Erythroblast (primary cell): ENCODE measurements around the gene DSCAML1.

ENCODE experiments used
- GATA1 ChIP-seq: IDR thresholded peaks from 2 replicates; pipeline ENCODE4 v1.6.1; 2011; ENCODE audit warnings: low read depth, mild to moderate bottlenecking, control low read depth, low read length, moderate library complexity
- POLR2A ChIP-seq: IDR thresholded peaks from 2 replicates; pipeline ENCODE4 v1.6.1; 2011; ENCODE audit warnings: mild to moderate bottlenecking, low read length

DNA sequence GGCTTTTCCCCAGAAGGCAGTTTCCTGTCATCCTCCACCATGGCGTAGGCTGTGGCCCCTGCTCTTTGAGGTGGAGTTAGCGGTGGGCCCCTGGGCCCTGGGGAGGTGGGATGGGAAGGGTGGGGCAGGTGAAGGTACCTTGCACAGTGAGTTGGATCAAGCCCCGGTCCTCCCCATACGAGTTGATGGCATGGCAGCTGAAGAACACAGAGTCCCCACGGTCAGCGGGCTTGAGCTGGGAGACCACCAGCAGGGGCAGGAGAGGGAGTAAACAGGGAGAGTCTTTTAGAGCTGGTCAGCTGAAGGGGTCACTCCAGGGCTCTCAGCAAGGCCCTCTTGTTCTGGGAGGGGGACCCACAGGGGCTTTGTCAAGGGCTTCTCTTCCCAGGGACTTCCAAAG is 316.0 kb downstream of the DSCAML1 start:
- TF ChIP-seq POLR2A (no peak), GATA1 (no peak)
